HG02763 (cell line): ENCODE data around the gene JUNB.

ENCODE experiments used
- ATAC-seq: cut with Tn5 transposase; IDR thresholded peaks from one replicate; pipeline ENCODE4 v1.9.1; 2021; ENCODE audit warnings: mild to moderate bottlenecking, moderate library complexity; ENCODE audit not compliant: unreplicated experiment

Gene JUNB

DNA sequence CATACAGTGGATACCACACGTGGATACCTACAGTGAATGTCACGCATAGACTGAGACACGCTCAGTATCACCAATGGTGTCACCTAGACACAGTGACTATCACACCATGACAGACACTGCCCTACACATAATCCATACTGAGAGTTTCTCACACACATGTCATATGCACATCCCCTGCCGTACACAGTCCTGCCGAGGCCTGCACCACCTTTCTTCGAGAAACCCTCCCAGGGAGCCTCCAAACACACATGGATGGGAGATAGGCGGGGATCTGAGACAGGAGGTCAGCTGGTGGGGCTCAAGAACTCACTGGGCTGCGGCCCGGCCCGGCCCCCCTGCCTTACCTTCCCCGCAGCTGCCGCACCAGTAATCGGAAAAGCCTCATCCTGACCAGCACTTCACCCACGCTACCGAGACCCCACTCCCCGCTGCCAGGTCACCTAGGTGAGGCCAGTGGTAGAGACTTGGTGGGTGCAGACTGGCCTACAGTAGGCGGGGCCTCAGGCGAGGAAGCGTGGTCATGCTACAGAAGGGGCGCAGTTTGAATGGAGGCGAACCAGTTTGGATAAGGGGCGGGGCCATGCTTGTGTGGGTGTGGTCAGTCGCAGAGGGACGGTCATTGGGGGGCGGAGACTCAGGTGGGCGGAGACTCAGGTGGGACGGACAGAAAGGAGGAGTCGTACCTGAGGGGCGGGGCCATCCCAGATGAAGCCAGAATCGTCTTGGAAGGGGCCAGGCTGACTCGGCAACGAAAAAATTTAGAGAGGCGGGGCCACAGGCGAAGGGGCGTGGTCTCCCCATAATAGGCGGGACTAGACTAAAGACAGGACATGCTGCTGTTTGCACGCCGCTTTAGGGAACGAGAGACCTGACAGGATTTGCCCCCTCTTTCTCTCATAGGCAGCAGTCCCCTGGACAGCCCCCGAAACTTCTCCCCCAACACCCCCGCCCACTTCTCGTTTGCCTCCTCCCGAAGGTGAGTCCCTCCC, 49.1 kb downstream of the JUNB start:
- no peak for ATAC-seq

DNA sequence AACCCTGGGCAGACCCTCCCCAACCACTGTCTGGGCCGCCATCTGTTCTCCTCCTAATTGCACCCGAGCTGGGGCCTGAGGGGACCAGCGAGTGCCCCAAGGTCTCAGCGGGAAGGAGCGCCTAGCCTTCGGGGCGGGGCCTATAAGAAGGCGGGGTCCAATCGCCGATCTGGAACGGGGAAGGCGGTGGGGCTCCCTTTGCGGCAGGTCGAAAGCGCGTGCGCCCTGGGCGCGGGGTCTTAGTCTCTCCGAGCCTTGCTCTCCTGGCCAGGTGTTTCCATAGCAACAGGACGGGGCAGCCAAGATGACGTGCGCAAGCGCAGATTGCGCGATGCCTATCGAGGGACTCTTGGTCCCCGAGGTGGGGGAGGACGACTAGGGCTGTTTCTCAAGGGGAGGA, 49.8 kb downstream of the JUNB start:
- no peak for ATAC-seq

DNA sequence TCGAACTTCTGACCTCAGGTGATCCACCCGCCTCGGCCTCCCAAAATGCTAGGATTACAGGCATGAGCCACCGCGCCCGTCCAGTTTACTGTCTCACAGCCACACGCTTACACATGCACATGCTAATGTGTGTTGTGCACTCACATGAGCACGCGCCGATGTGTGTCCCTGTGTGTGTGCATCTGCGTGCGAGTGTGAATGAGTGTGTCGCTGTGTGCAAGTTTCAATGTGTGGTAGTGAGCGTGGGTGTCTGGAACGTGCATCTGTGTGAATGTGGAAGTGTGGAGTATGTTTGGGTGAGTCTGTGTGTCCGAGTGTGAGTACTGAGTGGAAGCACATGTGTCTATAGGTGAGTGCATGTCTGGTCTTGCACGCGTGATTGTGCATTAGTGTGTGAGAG, 51.2 kb downstream of the JUNB start:
- no peak for ATAC-seq
